Activated naive CD8-positive, alpha-beta T cell treated with anti-CD3 and anti-CD28 coated beads for 36 hours (primary cell): ENCODE measurements around the gene VPS39. TPM values are rescaled to one million over a fixed set of nuclear protein-coding genes. Genes with fewer than 3 reads are reported as not detected.
"Not testable (repeated sequence)": the region's sequence is repeated elsewhere in the genome, so short reads cannot be mapped to it uniquely, and the experiment has no call there.

Source experiments
- DNase-seq: peaks from one replicate; pipeline ENCODE4 v3.0.0; 2021
- H3K27ac Mint-ChIP-seq: one replicate; pipeline ENCODE4 v1.8.0; 2022; ENCODE audit warnings: mild to moderate bottlenecking, moderate library complexity, mixed read lengths
- H3K27me3 Mint-ChIP-seq: one replicate; pipeline ENCODE4 v1.8.0; 2022; ENCODE audit warnings: mild to moderate bottlenecking, mixed read lengths
- H3K36me3 Mint-ChIP-seq: one replicate; pipeline ENCODE4 v1.8.0; 2021; ENCODE audit warnings: mild to moderate bottlenecking, mixed read lengths
- H3K4me1 Mint-ChIP-seq: one replicate; pipeline ENCODE4 v1.8.0; 2021; ENCODE audit warnings: mixed read lengths
- H3K4me3 Mint-ChIP-seq: one replicate; pipeline ENCODE4 v1.8.0; 2022; ENCODE audit warnings: mild to moderate bottlenecking, moderate library complexity, mixed read lengths
- H3K9me3 Mint-ChIP-seq: one replicate; pipeline ENCODE4 v1.8.0; 2022; ENCODE audit warnings: mixed read lengths
- total RNA-seq, 2 experiments: library from RNA; stranded (reverse); gene quantifications; one replicate each; pipeline ENCODE4 v1.2.3, GENCODE V29; 2021

VPS39 gene
- 10 to 100 TPM; 43.3 to 44.2 TPM for total RNA-seq

- Mint-ChIP-seq H3K36me3 (peaks cover 15% of the 10 kb centered on the region), H3K4me1 (peaks cover 33% of the 10 kb centered on the region)
- peak; percentile 83 for DNase-seq
Observed at GRCh38 chr15:42207674-42208579, at the start of gene VPS39. Gene VPS39 (minus strand): TSS chr15:42208304. CDS start chr15:42208153, 151 bp downstream.

GRCh38 chr15:42253300-42253699 is 45.2 kb upstream of the VPS39 start:
- peaks cover 2% of the 10 kb centered on the region for H3K4me1 Mint-ChIP-seq
- H3K27ac Mint-ChIP-seq, result no peak overlapping the region
- H3K36me3 Mint-ChIP-seq, result peaks cover 58% of the 10 kb centered on the region
- no peaks in the 10 kb centered on the region for H3K27me3 Mint-ChIP-seq
- no peak overlapping the region for H3K4me3 Mint-ChIP-seq
- DNase-seq, result no peak
- H3K9me3 Mint-ChIP-seq, result peaks cover 16% of the 10 kb centered on the region

More at GRCh38 chr15:42207674-42208579, at the start of gene VPS39:
- peak within 1 kb of the TSS; percentile 97 for H3K4me3 Mint-ChIP-seq
- peak within 1 kb of the TSS; percentile 96 for H3K27ac Mint-ChIP-seq
- H3K27me3 Mint-ChIP-seq, result no peaks in the 10 kb centered on the region
- H3K9me3 Mint-ChIP-seq, result no peaks in the 10 kb centered on the region

- no peak overlapping the region for H3K4me3 Mint-ChIP-seq
- no peaks in the 10 kb centered on the region for H3K9me3 Mint-ChIP-seq
- H3K36me3 Mint-ChIP-seq, result peaks cover 23% of the 10 kb centered on the region
- no peak for DNase-seq
- H3K4me1 Mint-ChIP-seq, result peaks cover 6% of the 10 kb centered on the region
- H3K27ac Mint-ChIP-seq, result no peak overlapping the region
- H3K27me3 Mint-ChIP-seq, result no peaks in the 10 kb centered on the region
Observed at GRCh38 chr15:42240823-42241222, 32.7 kb upstream of the VPS39 start.

- H3K27ac Mint-ChIP-seq, result no peak overlapping the region
- H3K27me3 Mint-ChIP-seq, result no peaks in the 10 kb centered on the region
- H3K9me3 Mint-ChIP-seq, result no peaks in the 10 kb centered on the region
- peaks cover 6% of the 10 kb centered on the region for H3K4me1 Mint-ChIP-seq
- peaks cover 22% of the 10 kb centered on the region for H3K36me3 Mint-ChIP-seq
- no peak overlapping the region for H3K4me3 Mint-ChIP-seq
- DNase-seq, result no peak
Observed at GRCh38 chr15:42239528-42240182, 31.6 kb upstream of the VPS39 start.

- DNase-seq, result no peak
- H3K9me3 Mint-ChIP-seq, result no peaks in the 10 kb centered on the region
- no peak overlapping the region for H3K27ac Mint-ChIP-seq
- no peak overlapping the region for H3K4me3 Mint-ChIP-seq
- peaks cover 15% of the 10 kb centered on the region for H3K36me3 Mint-ChIP-seq
- H3K27me3 Mint-ChIP-seq, result no peaks in the 10 kb centered on the region
- H3K4me1 Mint-ChIP-seq, result no peaks in the 10 kb centered on the region
Observed at GRCh38 chr15:42233107-42233506, 25.0 kb upstream of the VPS39 start.

- Mint-ChIP-seq H3K36me3 (peaks cover 15% of the 10 kb centered on the region), H3K4me3 (no peak overlapping the region), H3K4me1 (no peaks in the 10 kb centered on the region), H3K27ac (no peak overlapping the region), H3K27me3 (no peaks in the 10 kb centered on the region), H3K9me3 (no peaks in the 10 kb centered on the region)
- no peak for DNase-seq
Observed at GRCh38 chr15:42232606-42233005, 24.5 kb upstream of the VPS39 start.

- H3K36me3 Mint-ChIP-seq, result peaks cover 13% of the 10 kb centered on the region
- no peaks in the 10 kb centered on the region for H3K4me1 Mint-ChIP-seq
- DNase-seq, result no peak
- H3K27me3 Mint-ChIP-seq, result no peaks in the 10 kb centered on the region
- H3K9me3 Mint-ChIP-seq, result no peaks in the 10 kb centered on the region
- H3K27ac Mint-ChIP-seq, result no peak overlapping the region
- H3K4me3 Mint-ChIP-seq, result no peak overlapping the region
Observed at GRCh38 chr15:42231088-42231487, 23.0 kb upstream of the VPS39 start.

GRCh38 chr15:42228981-42229380 is 20.9 kb upstream of the VPS39 start:
- DNase-seq, H3K27ac Mint-ChIP-seq, H3K9me3 Mint-ChIP-seq, H3K4me1 Mint-ChIP-seq, H3K27me3 Mint-ChIP-seq, H3K4me3 Mint-ChIP-seq: not testable (repeated sequence)
- peaks cover 16% of the 10 kb centered on the region for H3K36me3 Mint-ChIP-seq

- Mint-ChIP-seq H3K4me3 (no peak overlapping the region), H3K36me3 (peaks cover 16% of the 10 kb centered on the region), H3K27ac (no peak overlapping the region), H3K9me3 (no peaks in the 10 kb centered on the region), H3K4me1 (no peaks in the 10 kb centered on the region), H3K27me3 (no peaks in the 10 kb centered on the region)
- DNase-seq, result no peak
Observed at GRCh38 chr15:42228036-42228435, 19.9 kb upstream of the VPS39 start.

GRCh38 chr15:42226648-42227047 is 18.5 kb upstream of the VPS39 start:
- no peaks in the 10 kb centered on the region for H3K27me3 Mint-ChIP-seq
- H3K36me3 Mint-ChIP-seq, result peaks cover 12% of the 10 kb centered on the region
- DNase-seq, result no peak
- no peaks in the 10 kb centered on the region for H3K4me1 Mint-ChIP-seq
- H3K9me3 Mint-ChIP-seq, result no peaks in the 10 kb centered on the region
- H3K27ac Mint-ChIP-seq, result no peak overlapping the region
- H3K4me3 Mint-ChIP-seq, result no peak overlapping the region

- Mint-ChIP-seq H3K27me3 (no peaks in the 10 kb centered on the region), H3K4me1 (peaks cover 8% of the 10 kb centered on the region), H3K9me3 (no peaks in the 10 kb centered on the region), H3K36me3 (peaks cover 14% of the 10 kb centered on the region), H3K27ac (no peak overlapping the region), H3K4me3 (no peak overlapping the region)
- DNase-seq, result no peak
Observed at GRCh38 chr15:42220216-42220615, 12.1 kb upstream of the VPS39 start.

- H3K4me3 Mint-ChIP-seq, result no peak overlapping the region
- no peak for DNase-seq
- H3K4me1 Mint-ChIP-seq, result peaks cover 15% of the 10 kb centered on the region
- H3K27me3 Mint-ChIP-seq, result no peaks in the 10 kb centered on the region
- no peaks in the 10 kb centered on the region for H3K9me3 Mint-ChIP-seq
- H3K36me3 Mint-ChIP-seq, result peaks cover 12% of the 10 kb centered on the region
- H3K27ac Mint-ChIP-seq, result peak overlapping the region; percentile 22
Observed at GRCh38 chr15:42218953-42219592, 11.0 kb upstream of the VPS39 start.

- no peak overlapping the region for H3K27ac Mint-ChIP-seq
- no peaks in the 10 kb centered on the region for H3K27me3 Mint-ChIP-seq
- no peak overlapping the region for H3K4me3 Mint-ChIP-seq
- H3K4me1 Mint-ChIP-seq, result peaks cover 15% of the 10 kb centered on the region
- DNase-seq, result no peak
- H3K36me3 Mint-ChIP-seq, result peaks cover 13% of the 10 kb centered on the region
- no peaks in the 10 kb centered on the region for H3K9me3 Mint-ChIP-seq
Observed at GRCh38 chr15:42217568-42217967, 9.5 kb upstream of the VPS39 start.

GRCh38 chr15:42215913-42216829 is 8.1 kb upstream of the VPS39 start:
- Mint-ChIP-seq H3K4me1 (peaks cover 15% of the 10 kb centered on the region), H3K27ac (peak overlapping the region; percentile 22), H3K9me3 (no peaks in the 10 kb centered on the region), H3K36me3 (peaks cover 16% of the 10 kb centered on the region), H3K4me3 (no peak overlapping the region), H3K27me3 (no peaks in the 10 kb centered on the region)
- DNase-seq, result no peak
